DND-41 (cell line): ENCODE data around the gene PRKCB.

Experiments used
- ATAC-seq: fragments of 200-7000 bp; cut with Tn5 transposase; 3 replicates; pipeline ENCODE4 v1.9.1; 2021; ENCODE audit warnings: low read depth; ENCODE audit not compliant: insufficient read depth
- DNase-seq: peaks from one replicate; pipeline ENCODE4 v3.0.0-alpha.2; 2020
- H2AFZ ChIP-seq: 2 replicates; pipeline ENCODE4 v1.6.0; 2012; ENCODE audit warnings: low read depth, low read length
- H3K27ac ChIP-seq: 2 replicates; pipeline ENCODE4 v1.5.1; 2012; ENCODE audit warnings: low read length, inconsistent platforms
- H3K27me3 ChIP-seq: fragments of 200-600 bp; sonication (generic); 2 replicates; pipeline ENCODE4 v1.6.0; 2012; ENCODE audit warnings: low read length, mild to moderate bottlenecking, inconsistent platforms; ENCODE audit not compliant: insufficient read depth, poor library complexity
- H3K36me3 ChIP-seq: 2 replicates; pipeline ENCODE4 v1.5.1; 2012; ENCODE audit warnings: low read length, inconsistent platforms; ENCODE audit not compliant: insufficient read depth
- H3K4me1 ChIP-seq: 2 replicates; pipeline ENCODE4 v1.5.1; 2012; ENCODE audit warnings: mild to moderate bottlenecking, low read length; ENCODE audit not compliant: insufficient read depth
- H3K4me2 ChIP-seq: 2 replicates; pipeline ENCODE4 v1.6.0; 2012; ENCODE audit warnings: mild to moderate bottlenecking, moderate library complexity, low read length, inconsistent platforms; ENCODE audit not compliant: insufficient read depth
- H3K4me3 ChIP-seq, 2 experiments: fragments of 200-600 bp in 1 of 2; shearing (Covaris generic) in 1 of 2; 2 replicates each; pipeline ENCODE4 v1.5.1; 2012 to 2016; ENCODE audit warnings: inconsistent platforms in 2 of 2, low read length in 2 of 2, mild to moderate bottlenecking in 2 of 2, low read depth in 1 of 2, moderate library complexity in 1 of 2
- H3K79me2 ChIP-seq: 2 replicates; pipeline ENCODE4 v1.6.0; 2012; ENCODE audit warnings: low read length, inconsistent platforms; ENCODE audit not compliant: insufficient read depth
- H3K9ac ChIP-seq: 2 replicates; pipeline ENCODE4 v1.6.0; 2012; ENCODE audit warnings: low read depth, mild to moderate bottlenecking, inconsistent platforms, low read length, moderate library complexity
- H3K9me3 ChIP-seq: 2 replicates; pipeline ENCODE4 v1.5.1; 2012; ENCODE audit warnings: low read length, moderate library complexity, mild to moderate bottlenecking, inconsistent platforms; ENCODE audit not compliant: insufficient read depth, severe bottlenecking
- H4K20me1 ChIP-seq: 2 replicates; pipeline ENCODE4 v1.6.0; 2012; ENCODE audit warnings: low read length; ENCODE audit not compliant: insufficient read depth
- EZH2 ChIP-seq: IDR thresholded peaks from 3 replicates; pipeline ENCODE4 v1.6.1; 2012; ENCODE audit warnings: borderline replicate concordance, low read depth, mild to moderate bottlenecking, moderate library complexity, low read length, inconsistent platforms; ENCODE audit not compliant: severe bottlenecking
- TF ChIP-seq, protein P1 (sequence below): IDR thresholded peaks from 2 replicates; pipeline ENCODE4 v1.5.1; 2012; ENCODE audit warnings: borderline replicate concordance, low read length, moderate library complexity, mild to moderate bottlenecking; ENCODE audit not compliant: poor library complexity, severe bottlenecking; ENCODE audit errors: extremely low read depth

The PRKCB gene

DNA sequence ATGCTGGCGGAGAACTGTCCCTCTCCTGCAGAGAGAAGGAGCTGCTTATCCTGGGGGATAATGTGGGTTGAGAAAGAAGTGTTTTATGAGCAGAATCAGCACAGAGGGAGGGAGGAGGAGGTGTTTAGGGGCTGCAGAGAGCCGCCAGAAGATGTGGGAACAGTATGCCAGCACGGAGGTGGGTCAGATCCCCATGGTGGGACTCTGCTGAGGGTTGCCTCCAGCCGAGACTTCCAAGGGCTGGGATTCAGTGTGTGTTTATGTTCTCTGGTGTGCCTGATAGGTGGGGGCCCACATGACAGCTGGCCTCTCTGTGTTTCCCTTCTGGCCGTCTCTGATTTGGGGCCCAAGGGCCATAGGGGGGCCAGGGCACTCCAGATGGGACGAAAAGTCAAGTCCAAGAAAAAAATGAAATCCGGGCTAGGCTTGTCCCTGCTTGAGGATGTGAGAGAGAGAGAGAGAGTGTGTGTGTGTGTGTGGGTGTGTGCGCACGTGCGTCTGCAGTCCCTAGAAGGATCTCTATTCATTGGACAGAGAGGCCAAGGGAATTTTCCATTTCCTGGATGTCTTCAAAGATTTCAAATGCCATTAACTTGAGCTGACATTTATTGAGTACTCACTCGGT, 21.6 kb downstream of the PRKCB start:
- H3K9me3 ChIP-seq, result no peaks in the 10 kb centered on the region
- H3K4me1 ChIP-seq, result peaks cover 20% of the 10 kb centered on the region
- peaks cover 96% of the 10 kb centered on the region for H3K79me2 ChIP-seq
- H3K27me3 ChIP-seq, result no peaks in the 10 kb centered on the region
- H3K4me3 ChIP-seq, result no peak overlapping the region
- H4K20me1 ChIP-seq, result peaks cover 6% of the 10 kb centered on the region; the same call in 1 of the 2 replicates
- H3K27ac ChIP-seq, result no peak overlapping the region
- DNase-seq (no peak), ATAC-seq (no peak)
- H3K9ac ChIP-seq, result no peak overlapping the region
- TF ChIP-seq, protein P1, sequence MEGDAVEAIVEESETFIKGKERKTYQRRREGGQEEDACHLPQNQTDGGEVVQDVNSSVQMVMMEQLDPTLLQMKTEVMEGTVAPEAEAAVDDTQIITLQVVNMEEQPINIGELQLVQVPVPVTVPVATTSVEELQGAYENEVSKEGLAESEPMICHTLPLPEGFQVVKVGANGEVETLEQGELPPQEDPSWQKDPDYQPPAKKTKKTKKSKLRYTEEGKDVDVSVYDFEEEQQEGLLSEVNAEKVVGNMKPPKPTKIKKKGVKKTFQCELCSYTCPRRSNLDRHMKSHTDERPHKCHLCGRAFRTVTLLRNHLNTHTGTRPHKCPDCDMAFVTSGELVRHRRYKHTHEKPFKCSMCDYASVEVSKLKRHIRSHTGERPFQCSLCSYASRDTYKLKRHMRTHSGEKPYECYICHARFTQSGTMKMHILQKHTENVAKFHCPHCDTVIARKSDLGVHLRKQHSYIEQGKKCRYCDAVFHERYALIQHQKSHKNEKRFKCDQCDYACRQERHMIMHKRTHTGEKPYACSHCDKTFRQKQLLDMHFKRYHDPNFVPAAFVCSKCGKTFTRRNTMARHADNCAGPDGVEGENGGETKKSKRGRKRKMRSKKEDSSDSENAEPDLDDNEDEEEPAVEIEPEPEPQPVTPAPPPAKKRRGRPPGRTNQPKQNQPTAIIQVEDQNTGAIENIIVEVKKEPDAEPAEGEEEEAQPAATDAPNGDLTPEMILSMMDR, result no peak
- TF ChIP-seq EZH2, result no peak
- no peaks in the 10 kb centered on the region for H3K36me3 ChIP-seq
- no peak overlapping the region for H2AFZ ChIP-seq
- H3K4me2 ChIP-seq, result no peak overlapping the region

DNA sequence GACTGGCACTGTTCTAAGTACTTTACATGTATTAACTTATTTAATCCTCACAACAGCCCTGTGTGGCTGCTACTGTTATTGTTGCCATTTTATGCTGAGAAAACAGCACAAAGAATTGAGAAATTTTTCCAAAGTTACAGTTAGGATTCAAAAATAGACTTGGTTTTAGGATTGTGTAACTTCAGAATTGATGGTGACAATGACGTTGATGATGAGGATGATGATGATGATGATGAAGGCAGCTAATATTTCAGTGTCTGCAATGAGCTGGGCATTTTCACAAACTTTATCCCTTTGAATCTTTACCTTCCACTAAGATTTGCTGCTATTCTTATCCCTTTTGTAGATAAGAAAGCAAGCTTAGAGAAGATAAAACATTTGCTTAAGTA, 22.1 kb downstream of the PRKCB start:
- Histone ChIP-seq H3K27me3 (no peaks in the 10 kb centered on the region), H3K27ac (no peak overlapping the region), H4K20me1 (peaks cover 6% of the 10 kb centered on the region; the same call in 1 of the 2 replicates), H3K9ac (no peak overlapping the region), H3K4me2 (no peak overlapping the region), H3K4me1 (peaks cover 25% of the 10 kb centered on the region), H3K36me3 (no peaks in the 10 kb centered on the region), H3K79me2 (peaks cover 95% of the 10 kb centered on the region), H3K9me3 (no peaks in the 10 kb centered on the region), H2AFZ (no peak overlapping the region), H3K4me3 (no peak overlapping the region)
- no peak for DNase-seq
- ATAC-seq, result no peak
- TF ChIP-seq EZH2, result no peak
- TF ChIP-seq, protein P1, result no peak

DNA sequence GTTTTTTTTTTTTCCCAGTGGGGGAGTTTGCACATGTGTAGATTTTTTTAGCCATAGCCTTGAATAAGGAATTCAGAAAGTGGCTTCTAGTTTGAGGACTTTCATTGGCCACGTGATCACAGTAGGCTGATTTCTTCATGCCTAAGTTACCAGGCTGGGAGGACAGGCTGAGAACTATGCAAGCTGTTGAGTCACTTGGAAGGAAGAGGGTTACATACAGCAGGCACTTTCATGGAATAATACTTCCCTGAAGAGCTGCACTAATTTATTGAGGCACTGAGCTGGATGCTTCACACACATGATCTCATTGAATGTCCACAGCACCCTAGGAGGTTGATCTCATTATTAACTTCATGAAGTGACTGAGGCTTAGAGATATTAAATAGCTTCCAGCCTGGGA, 22.8 kb downstream of the PRKCB start:
- ATAC-seq, result no peak
- Histone ChIP-seq H3K27me3 (no peaks in the 10 kb centered on the region), H3K79me2 (peaks cover 92% of the 10 kb centered on the region), H4K20me1 (peaks cover 6% of the 10 kb centered on the region; the same call in 1 of the 2 replicates), H2AFZ (no peak overlapping the region), H3K4me1 (peaks cover 31% of the 10 kb centered on the region), H3K36me3 (no peaks in the 10 kb centered on the region), H3K4me3 (no peak overlapping the region), H3K9me3 (no peaks in the 10 kb centered on the region), H3K9ac (no peak overlapping the region), H3K4me2 (no peak overlapping the region), H3K27ac (no peak overlapping the region)
- no peak for DNase-seq
- TF ChIP-seq EZH2, result no peak
- TF ChIP-seq, protein P1, result no peak
